HepG2 (cell line): ENCODE data around the gene STK32C. TPM values are rescaled to one million over a fixed set of nuclear protein-coding genes. Genes with fewer than 3 reads are reported as not detected.

Experiments
- ATAC-seq: fragments of 200-7000 bp; cut with Tn5 transposase; 3 replicates; pipeline ENCODE4 v1.9.1; 2020; ENCODE audit warnings: mild to moderate bottlenecking, moderate library complexity
- BruUV-seq: library from RNA; stranded (reverse); fragments of 400-500 nt; replicated peaks from 2 replicates; lab custom pipeline; 2021; lab: Mats Ljungman, UMichigan
- CTCF ChIA-PET: fragments of 300-600 bp; formaldehyde crosslinking; extraction: SDS; loops from one replicate; lab custom pipeline; 2021; ENCODE audit warnings: low total read pairs, inconsistent platforms, low intra/inter-chr PET ratio; lab: Yijun Ruan, JAX
- POLR2A ChIA-PET: fragments of 350-600 bp; sonication (Branson Sonifier 250); formaldehyde crosslinking; loops from one replicate; lab custom pipeline; 2020; ENCODE audit warnings: antibody characterized with exemption, inconsistent platforms; lab: Yijun Ruan, JAX
- DNase-seq: peaks from one replicate; pipeline ENCODE4 v3.0.0-alpha.2; 2015; ENCODE audit warnings: low spot score
- FAIRE-seq: peaks from 3 replicates; lab custom pipeline; 2011; peaks lifted over from hg19 to GRCh38; lab: Jason Lieb, UNC
- H2AFZ ChIP-seq: one replicate; pipeline ENCODE4 v1.6.1; 2011; ENCODE audit warnings: low read length, inconsistent platforms
- H3K27ac ChIP-seq: fragments of 300-600 bp; 3 replicates; pipeline ENCODE4 v1.8.0; 2011; ENCODE audit warnings: mixed run types, mild to moderate bottlenecking, mixed read lengths, low read length, inconsistent platforms; ENCODE audit not compliant: insufficient read depth; ENCODE audit errors: extremely low read length
- H3K27me3 ChIP-seq, 2 experiments: fragments of 200-600 bp in 1 of 2; 2 replicates in 1 of 2; 3 replicates in 1 of 2; pipeline versions ENCODE4 v1.6.0 to v1.8.0; 2011; ENCODE audit warnings: low read length in 2 of 2, mild to moderate bottlenecking in 2 of 2, moderate library complexity in 2 of 2, inconsistent platforms in 1 of 2; ENCODE audit not compliant: insufficient read depth in 2 of 2, control insufficient read depth in 1 of 2
- H3K36me3 ChIP-seq, 2 experiments: fragments of 200-600 bp in 1 of 2; replicated peaks in 1 of 2; 2 replicates in 1 of 2; 3 replicates in 1 of 2; pipeline versions ENCODE4 v1.5.1 to v1.8.0; 2011; ENCODE audit warnings: low read length in 2 of 2, inconsistent platforms in 1 of 2; ENCODE audit not compliant: insufficient read depth in 2 of 2, control insufficient read depth in 1 of 2
- H3K4me1 ChIP-seq: 2 replicates; pipeline ENCODE4 v1.5.1; 2012; ENCODE audit warnings: low read length, inconsistent platforms; ENCODE audit not compliant: insufficient read depth
- H3K4me2 ChIP-seq: 2 replicates; pipeline ENCODE4 v1.6.0; 2011; ENCODE audit warnings: low read depth, low read length, inconsistent platforms
- H3K4me3 ChIP-seq, 3 experiments: fragments of 200-600 bp in 1 of 3; sonication (generic), shearing (Covaris generic) in 1 of 3; replicated peaks in 1 of 3; 2 replicates each; pipeline ENCODE4 v1.5.1; 2011 to 2016; ENCODE audit warnings: low read length in 3 of 3, inconsistent platforms in 2 of 3, low read depth in 2 of 3, mild to moderate bottlenecking in 2 of 3, control low read depth in 1 of 3, mixed read lengths in 1 of 3; ENCODE audit not compliant: insufficient read depth in 1 of 3
- H3K79me2 ChIP-seq: one replicate; pipeline ENCODE4 v1.6.1; 2011; ENCODE audit warnings: low read length, inconsistent platforms; ENCODE audit not compliant: insufficient read depth
- H3K9ac ChIP-seq: 2 replicates; pipeline ENCODE4 v1.6.0; 2011; ENCODE audit warnings: mild to moderate bottlenecking, low read depth, low read length, inconsistent platforms; ENCODE audit not compliant: insufficient read depth
- H3K9me3 ChIP-seq: 2 replicates; pipeline ENCODE4 v1.5.1; 2012; ENCODE audit warnings: mild to moderate bottlenecking, low read length
- H4K20me1 ChIP-seq: 2 replicates; pipeline ENCODE4 v1.6.0; 2011; ENCODE audit warnings: inconsistent platforms, mild to moderate bottlenecking, low read length, moderate library complexity; ENCODE audit not compliant: insufficient read depth
- CHD2 ChIP-seq: IDR thresholded peaks from 2 replicates; pipeline ENCODE4 v1.6.1; 2011; ENCODE audit warnings: low read depth, low read length, improper control_type of control experiment
- FOXA1 ChIP-seq, 2 experiments: fragments of 450-650 bp in 1 of 2; sonication (generic) in 1 of 2; formaldehyde crosslinking in 1 of 2; IDR thresholded peaks; 2 replicates each; pipeline versions ENCODE4 v1.4.0 to v1.6.1; 2016 to 2020; ENCODE audit warnings: missing genetic modification reagents in 1 of 2
- MAZ ChIP-seq, 2 experiments: sonication (generic) in 1 of 2; formaldehyde crosslinking in 1 of 2; IDR thresholded peaks; 2 replicates each; pipeline versions ENCODE4 v1.5.0 to v1.6.1; 2012 to 2020; ENCODE audit warnings: low read depth in 2 of 2, mild to moderate bottlenecking in 2 of 2, borderline replicate concordance in 1 of 2, improper control_type of control experiment in 1 of 2, low read length in 1 of 2, missing genetic modification reagents in 1 of 2, moderate library complexity in 1 of 2
- MYC ChIP-seq: sonication (generic); formaldehyde crosslinking; IDR thresholded peaks from 2 replicates; pipeline ENCODE4 v1.9.0; 2021; ENCODE audit warnings: missing genetic modification reagents, borderline replicate concordance
- PTBP1 ChIP-seq: fragments of 200-400 bp; formaldehyde crosslinking; IDR thresholded peaks from 2 replicates; pipeline ENCODE4 v1.6.1; 2018; ENCODE audit warnings: low read length, low read depth; ENCODE audit not compliant: poor library complexity, severe bottlenecking
- SIN3A ChIP-seq: IDR thresholded peaks from 2 replicates; pipeline ENCODE4 v1.6.1; 2011; ENCODE audit warnings: low read depth, mild to moderate bottlenecking, control low read depth, low read length, borderline replicate concordance
- ZNF350 ChIP-seq: sonication (generic); formaldehyde crosslinking; IDR thresholded peaks from 2 replicates; pipeline ENCODE4 v1.4.0; 2020; ENCODE audit warnings: mild to moderate bottlenecking, low read depth, missing genetic modification reagents, borderline replicate concordance
- ZNF564 ChIP-seq: sonication (generic); formaldehyde crosslinking; IDR thresholded peaks from 2 replicates; pipeline ENCODE4 v1.8.1; 2023; ENCODE audit warnings: mild to moderate bottlenecking, missing genetic modification reagents
- ZNF644 ChIP-seq: IDR thresholded peaks from 2 replicates; pipeline ENCODE4 v1.6.1; 2016; ENCODE audit warnings: low read depth
- WGBS: methylation state at CpG from one replicate; pipeline ENCODE4 v1.1.6; 2017; ENCODE audit warnings: low lambda C conversion rate; 5-methylcytosine and 5-hydroxymethylcytosine counted together
- in situ Hi-C: cut with HindIII; loops from 2 replicates; pipeline ENCODE4 v1.10.0; 2017; ENCODE audit warnings: low pct_unique_long_range_greater_than_20kb; ENCODE audit not compliant: extremely low pct_ligation_motif_present
- intact Hi-C: fragments of 100-400 bp; cut with micrococcal nuclease; formaldehyde crosslinking; loops from one replicate; pipeline ENCODE4 v1.10.0; 2022; ENCODE audit not compliant: unreplicated experiment
- polyA plus RNA-seq, 8 experiments: library from polyadenylated mRNA; depleted of rRNA in 3 of 8; stranded (reverse) in 7 of 8; unstranded in 1 of 8; fragments of >200 nt; fragmentation: Illumina TruSeq in 4 of 8; extraction: Trizol in 4 of 8; gene quantifications; 2 replicates each; pipeline versions ENCODE4 v1.2.1 to v1.2.3, GENCODE V29; 2011 to 2016; ENCODE audit warnings: low read depth in 4 of 8, missing spikeins in 1 of 8, mixed read lengths in 1 of 8; ENCODE audit not compliant: insufficient read depth in 1 of 8
- total RNA-seq, 5 experiments: library from RNA; depleted of rRNA; stranded (reverse); fragments of >200 nt; fragmentation: Illumina TruSeq; extraction: Trizol; gene quantifications; 2 replicates each; pipeline ENCODE4 v1.2.3, GENCODE V29; 2016; ENCODE audit warnings: low read depth in 1 of 5
- TF ChIP-seq, protein P1 (sequence below): sonication (generic); formaldehyde crosslinking; IDR thresholded peaks from 2 replicates; pipeline ENCODE4 v1.8.0; 2022; ENCODE audit warnings: mild to moderate bottlenecking, missing genetic modification reagents

The STK32C gene
- total and polyA plus RNA-seq, 2 of the 13 experiments (the other 11 are each of a cell fraction or from before 2014, with no cell fraction given), result 10.9 to 19.4 TPM

DNA sequence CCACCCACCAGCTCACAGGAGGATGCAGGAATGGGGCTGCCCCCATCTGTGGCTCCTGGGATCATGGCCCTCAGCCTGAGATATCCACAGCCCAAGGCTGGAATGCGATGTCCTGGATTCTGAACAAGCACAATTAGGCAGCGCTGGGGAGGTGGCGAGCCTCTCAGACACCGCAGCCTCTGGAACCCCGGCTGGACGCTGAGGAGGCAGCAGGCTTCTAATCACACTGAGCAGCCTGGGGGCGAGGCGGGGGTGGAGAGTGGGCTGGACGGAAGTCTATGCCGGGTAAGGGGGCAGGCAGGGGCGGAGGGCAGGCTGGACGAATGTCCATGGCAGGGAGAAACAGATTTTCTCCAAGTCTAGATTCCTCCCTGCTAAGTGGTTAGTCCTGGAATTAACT, 64.6 kb downstream of the STK32C start:
- WGBS, result 94% methylated on average over 11 of the region's 12 CpGs
- Histone ChIP-seq H3K4me3 (no peak overlapping the region), H3K79me2 (no peaks in the 10 kb centered on the region), H3K4me1 (no peaks in the 10 kb centered on the region), H3K4me2 (no peak overlapping the region), H2AFZ (no peak overlapping the region), H4K20me1 (no peaks in the 10 kb centered on the region), H3K27ac (no peak overlapping the region), H3K9ac (no peak overlapping the region), H3K27me3 (no peaks in the 10 kb centered on the region), H3K9me3 (no peaks in the 10 kb centered on the region), H3K36me3 (no peaks in the 10 kb centered on the region)
- no peak for ATAC-seq
- ChIA-PET POLR2A (no interaction called here), CTCF (no interaction called here)
- TF ChIP-seq PTBP1, result no peak
- TF ChIP-seq ZNF564 (CRISPR knock-in tag), result no peak
- no peak for TF ChIP-seq CHD2
- TF ChIP-seq MAZ (IDR thresholded peaks at IDR 0.05; ENCODE audit: borderline replicate concordance, low read depth, low read length), result no peak
- no peak for TF ChIP-seq MAZ (CRISPR knock-in tag; IDR thresholded peaks at IDR 0.05; ENCODE audit: low read depth)
- no peak for TF ChIP-seq ZNF644 (CRISPR knock-in tag)
- no peak for TF ChIP-seq ZNF350 (CRISPR knock-in tag)
- no peak for TF ChIP-seq FOXA1 (IDR thresholded peaks at IDR 0.05)
- TF ChIP-seq FOXA1 (CRISPR knock-in tag; IDR thresholded peaks at IDR 0.05), result no peak
- TF ChIP-seq MYC (CRISPR knock-in tag), result no peak
- no peak for TF ChIP-seq SIN3A
- TF ChIP-seq, protein P1, sequence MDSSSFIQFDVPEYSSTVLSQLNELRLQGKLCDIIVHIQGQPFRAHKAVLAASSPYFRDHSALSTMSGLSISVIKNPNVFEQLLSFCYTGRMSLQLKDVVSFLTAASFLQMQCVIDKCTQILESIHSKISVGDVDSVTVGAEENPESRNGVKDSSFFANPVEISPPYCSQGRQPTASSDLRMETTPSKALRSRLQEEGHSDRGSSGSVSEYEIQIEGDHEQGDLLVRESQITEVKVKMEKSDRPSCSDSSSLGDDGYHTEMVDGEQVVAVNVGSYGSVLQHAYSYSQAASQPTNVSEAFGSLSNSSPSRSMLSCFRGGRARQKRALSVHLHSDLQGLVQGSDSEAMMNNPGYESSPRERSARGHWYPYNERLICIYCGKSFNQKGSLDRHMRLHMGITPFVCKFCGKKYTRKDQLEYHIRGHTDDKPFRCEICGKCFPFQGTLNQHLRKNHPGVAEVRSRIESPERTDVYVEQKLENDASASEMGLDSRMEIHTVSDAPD, result no peak
- in situ Hi-C loops (no loop called here), intact Hi-C loops (no loop called here)
- no peak for DNase-seq
- BruUV-seq, result no TSS peak
- FAIRE-seq, result no peak
